Fibroblast of lung (primary cell): ENCODE data around the gene GRK4. TPM values are rescaled to one million over a fixed set of nuclear protein-coding genes. Genes with fewer than 3 reads are reported as not detected.

Source experiments
- DNase-seq, 2 donors: peaks; one replicate each; pipeline versions ENCODE4 v3.0.0 to v3.0.0-alpha.2; 2010; ENCODE audit warnings: low read depth in 2 of 2
- H2AFZ ChIP-seq: 2 replicates; pipeline ENCODE4 v1.5.1; 2012; ENCODE audit warnings: low read length, control low read depth, inconsistent platforms
- H3K27ac ChIP-seq: 2 replicates; pipeline ENCODE4 v1.5.1; 2011; ENCODE audit warnings: low read length, control low read depth; ENCODE audit not compliant: insufficient read depth
- H3K27me3 ChIP-seq: 2 replicates; pipeline ENCODE4 v1.5.1; 2011; ENCODE audit warnings: mild to moderate bottlenecking, low read length; ENCODE audit not compliant: control insufficient read depth, insufficient read depth
- H3K36me3 ChIP-seq: 2 replicates; pipeline ENCODE4 v1.5.1; 2011; ENCODE audit warnings: low read length; ENCODE audit not compliant: control insufficient read depth, insufficient read depth
- H3K4me1 ChIP-seq: 2 replicates; pipeline ENCODE4 v1.5.1; 2011; ENCODE audit warnings: low read length; ENCODE audit not compliant: control insufficient read depth, insufficient read depth; ENCODE audit errors: extremely low read depth
- H3K4me2 ChIP-seq: 2 replicates; pipeline ENCODE4 v1.5.1; 2011; ENCODE audit warnings: low read length, control low read depth; ENCODE audit not compliant: insufficient read depth; ENCODE audit errors: extremely low read depth
- H3K4me3 ChIP-seq, 4 experiments: fragments of 200-600 bp in 1 of 4; sonication (generic) in 1 of 4; replicated peaks in 1 of 4; 2 replicates each; pipeline ENCODE4 v1.5.1; 2011 to 2016; ENCODE audit warnings: low read length in 4 of 4, low read depth in 3 of 4, mild to moderate bottlenecking in 3 of 4, control low read depth in 2 of 4, inconsistent platforms in 1 of 4, mixed read lengths in 1 of 4; ENCODE audit not compliant: insufficient read depth in 1 of 4; ENCODE audit errors: control extremely low read depth in 1 of 4
- H3K79me2 ChIP-seq: 2 replicates; pipeline ENCODE4 v1.5.1; 2012; ENCODE audit warnings: mild to moderate bottlenecking, low read length, inconsistent platforms; ENCODE audit not compliant: control insufficient read depth, insufficient read depth
- H3K9ac ChIP-seq: 2 replicates; pipeline ENCODE4 v1.5.1; 2011; ENCODE audit warnings: mild to moderate bottlenecking, low read length, control low read depth; ENCODE audit not compliant: insufficient read depth
- H3K9me3 ChIP-seq: 2 replicates; pipeline ENCODE4 v1.5.1; 2012; ENCODE audit warnings: low read depth, low read length; ENCODE audit not compliant: control insufficient read depth, insufficient read depth
- H4K20me1 ChIP-seq: 2 replicates; pipeline ENCODE4 v1.5.1; 2011; ENCODE audit warnings: low read length; ENCODE audit not compliant: control insufficient read depth, insufficient read depth; ENCODE audit errors: extremely low read depth
- CTCF ChIP-seq, 2 donors: IDR thresholded peaks in 1 of 2; conservative IDR thresholded peaks in 1 of 2; 1 replicate in 1 of 2; 2 replicates in 1 of 2; pipeline ENCODE4 v1.5.1; 2011 to 2012; ENCODE audit warnings: low read length in 2 of 2, control low read depth in 1 of 2, inconsistent platforms in 1 of 2, low read depth in 1 of 2, mild to moderate bottlenecking in 1 of 2
- EZH2 ChIP-seq: IDR thresholded peaks from 2 replicates; pipeline ENCODE4 v1.5.1; 2012; ENCODE audit warnings: low read length, control low read depth, mild to moderate bottlenecking; ENCODE audit errors: missing control alignments
- polyA plus RNA-seq, 2 donors: library from polyadenylated mRNA; depleted of rRNA in 1 of 2; stranded (reverse) in 1 of 2; unstranded in 1 of 2; fragments of >200 nt; gene quantifications; 2 replicates each; pipeline ENCODE4 v1.2.1, GENCODE V29; 2011 to 2012; ENCODE audit warnings: missing spikeins in 1 of 2
- total RNA-seq: library from RNA; depleted of rRNA; stranded (reverse); fragments of >200 nt; gene quantifications from 2 replicates; pipeline ENCODE4 v1.2.1, GENCODE V29; 2014

Gene GRK4
- total and polyA plus RNA-seq, 2 donors (not counting 1 experiment from before 2014, with no cell fraction given) = 4.4 to 5.9 TPM

- Histone ChIP-seq H4K20me1 (no peaks in the 10 kb centered on the region), H3K9ac (no peak overlapping the region), H3K4me1 (peaks cover 9% of the 10 kb centered on the region), H3K36me3 (no peaks in the 10 kb centered on the region), H3K4me2 (peak overlapping the region; percentile 52), H3K79me2 (no peaks in the 10 kb centered on the region), H3K27me3 (no peaks in the 10 kb centered on the region), H3K9me3 (no peaks in the 10 kb centered on the region), H2AFZ (no peak overlapping the region), H3K4me3 (no peak overlapping the region), H3K27ac (no peak overlapping the region)
- TF ChIP-seq CTCF (conservative IDR thresholded peaks at IDR 0.05 in 1 of 2, IDR thresholded peaks at IDR 0.05 in 1 of 2; ENCODE audit: low read depth in 1 of 2, low read length in 2 of 2) (no peak), EZH2 (no peak)
- no peak for DNase-seq
Measured at GRCh38 chr4:3010577-3010976, 47.2 kb downstream of the GRK4 start.

GRCh38 chr4:3010998-3011397 is 47.6 kb downstream of the GRK4 start:
- no peak overlapping the region for H3K27ac ChIP-seq
- H2AFZ ChIP-seq = no peak overlapping the region
- peak; percentile 75 to 86 for DNase-seq
- no peak overlapping the region for H3K9ac ChIP-seq
- TF ChIP-seq EZH2 (no peak), CTCF (conservative IDR thresholded peaks at IDR 0.05 in 1 of 2, IDR thresholded peaks at IDR 0.05 in 1 of 2; ENCODE audit: low read depth in 1 of 2, low read length in 2 of 2) (no peak)
- no peaks in the 10 kb centered on the region for H4K20me1 ChIP-seq
- H3K4me1 ChIP-seq = peaks cover 9% of the 10 kb centered on the region
- H3K27me3 ChIP-seq = no peaks in the 10 kb centered on the region
- H3K4me2 ChIP-seq = peak overlapping the region; percentile 2
- H3K4me3 ChIP-seq = no peak overlapping the region
- no peaks in the 10 kb centered on the region for H3K79me2 ChIP-seq
- no peaks in the 10 kb centered on the region for H3K9me3 ChIP-seq
- no peaks in the 10 kb centered on the region for H3K36me3 ChIP-seq

- TF ChIP-seq CTCF (conservative IDR thresholded peaks at IDR 0.05 in 1 of 2, IDR thresholded peaks at IDR 0.05 in 1 of 2; ENCODE audit: low read depth in 1 of 2, low read length in 2 of 2) = no peak
- TF ChIP-seq EZH2 = no peak
- Histone ChIP-seq H4K20me1 (no peaks in the 10 kb centered on the region), H3K4me2 (no peak overlapping the region), H3K36me3 (no peaks in the 10 kb centered on the region), H3K4me1 (peaks cover 9% of the 10 kb centered on the region), H3K4me3 (no peak overlapping the region), H3K9ac (no peak overlapping the region), H2AFZ (no peak overlapping the region), H3K27me3 (no peaks in the 10 kb centered on the region), H3K27ac (no peak overlapping the region), H3K9me3 (no peaks in the 10 kb centered on the region), H3K79me2 (no peaks in the 10 kb centered on the region)
- no peak for DNase-seq
Measured at GRCh38 chr4:3011456-3012220, 48.3 kb downstream of the GRK4 start.
